Cardiac muscle cell (in vitro differentiated cells and primary cell): ENCODE measurements around the gene TRIML2. TPM values are rescaled to one million over a fixed set of nuclear protein-coding genes. Genes with fewer than 3 reads are reported as not detected.

Source experiments
- DNase-seq, 2 donors: peaks; one replicate each; pipeline versions ENCODE4 v3.0.0 to v3.0.0-alpha.2; 2010 to 2017; ENCODE audit warnings: low read depth in 1 of 2, low spot score in 1 of 2
- H3K27ac ChIP-seq: fragments of 200-600 bp; sonication (generic); 2 replicates; pipeline ENCODE4 v1.5.1; 2016
- H3K27me3 ChIP-seq: fragments of 200-600 bp; sonication (generic); 2 replicates; pipeline ENCODE4 v1.6.0; 2016; ENCODE audit warnings: control low read depth
- H3K36me3 ChIP-seq: fragments of 200-600 bp; sonication (generic); 2 replicates; pipeline ENCODE4 v1.5.1; 2016; ENCODE audit warnings: control low read depth
- H3K4me1 ChIP-seq: fragments of 200-600 bp; sonication (generic); 2 replicates; pipeline ENCODE4 v1.8.1; 2017; ENCODE audit warnings: low read depth, mild to moderate bottlenecking, mixed run types
- H3K4me3 ChIP-seq: fragments of 200-600 bp; sonication (generic); 2 replicates; pipeline ENCODE4 v1.5.1; 2016; ENCODE audit warnings: mild to moderate bottlenecking
- H3K9me3 ChIP-seq: fragments of 200-600 bp; sonication (generic); 2 replicates; pipeline ENCODE4 v1.5.1; 2017; ENCODE audit warnings: low read depth, mild to moderate bottlenecking, control low read depth
- CTCF ChIP-seq: IDR thresholded peaks from 2 replicates; pipeline ENCODE4 v1.5.1; 2012; ENCODE audit warnings: low read depth, mild to moderate bottlenecking, low read length
- polyA plus RNA-seq: library from polyadenylated mRNA; unstranded; fragments of >200 nt; fragmentation: Nextera tagmentation; extraction: Ambion mirVana; gene quantifications from 2 replicates; pipeline ENCODE4 v1.2.1, GENCODE V29; 2016
- total RNA-seq: library from RNA; depleted of rRNA; stranded (reverse); fragments of >200 nt; gene quantifications from 2 replicates; pipeline ENCODE4 v1.2.3, GENCODE V29; 2016

The TRIML2 gene
- total and polyA plus RNA-seq, 2 experiments from 2014 or later, result not detected

- no peak overlapping the region for H3K27ac ChIP-seq
- H3K4me1 ChIP-seq, result no peaks in the 10 kb centered on the region
- no peaks in the 10 kb centered on the region for H3K9me3 ChIP-seq
- H3K36me3 ChIP-seq, result no peaks in the 10 kb centered on the region
- H3K27me3 ChIP-seq, result no peaks in the 10 kb centered on the region
- no peak overlapping the region for H3K4me3 ChIP-seq
- DNase-seq, result no peak
- TF ChIP-seq CTCF, result no peak
These were observed 37.2 kb upstream of the TRIML2 start for GRCh38 chr4:188146618-188147017.

DNA sequence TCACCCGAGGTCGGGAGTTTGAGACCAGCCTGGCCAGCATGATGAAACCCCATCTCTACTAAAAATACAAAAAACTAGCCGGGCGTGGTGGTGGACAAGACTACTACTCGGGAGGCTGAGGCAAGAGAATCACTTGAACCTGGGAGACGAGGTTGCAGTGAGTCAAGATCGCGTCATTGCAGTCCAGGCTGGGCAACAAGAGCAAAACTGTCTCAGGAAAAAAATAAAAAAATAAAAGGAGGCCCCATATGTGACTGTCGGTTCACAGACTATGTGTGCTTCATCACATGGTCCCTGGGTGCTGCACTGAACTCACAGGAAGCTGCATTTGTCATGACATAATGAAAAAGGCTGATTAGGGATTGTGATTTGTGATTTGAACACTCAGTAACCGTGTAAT lies 36.2 kb upstream of the TRIML2 start:
- no peaks in the 10 kb centered on the region for H3K4me1 ChIP-seq
- no peak overlapping the region for H3K4me3 ChIP-seq
- no peaks in the 10 kb centered on the region for H3K36me3 ChIP-seq
- TF ChIP-seq CTCF, result no peak
- DNase-seq, result no peak
- H3K27ac ChIP-seq, result no peak overlapping the region
- no peaks in the 10 kb centered on the region for H3K9me3 ChIP-seq
- no peaks in the 10 kb centered on the region for H3K27me3 ChIP-seq

- Histone ChIP-seq H3K4me3 (no peak overlapping the region), H3K27ac (no peak overlapping the region), H3K27me3 (no peaks in the 10 kb centered on the region), H3K4me1 (no peaks in the 10 kb centered on the region), H3K9me3 (no peaks in the 10 kb centered on the region), H3K36me3 (no peaks in the 10 kb centered on the region)
- TF ChIP-seq CTCF, result no peak
- DNase-seq, result peak in 1 of 2 donors; percentile 39
These were observed 34.3 kb upstream of the TRIML2 start for GRCh38 chr4:188143731-188144130.

- Histone ChIP-seq H3K27me3 (no peaks in the 10 kb centered on the region), H3K36me3 (no peaks in the 10 kb centered on the region), H3K4me1 (no peaks in the 10 kb centered on the region), H3K4me3 (no peak overlapping the region), H3K27ac (no peak overlapping the region), H3K9me3 (no peaks in the 10 kb centered on the region)
- TF ChIP-seq CTCF, result no peak
- no peak for DNase-seq
These were observed 30.3 kb upstream of the TRIML2 start for GRCh38 chr4:188139671-188140070.

- Histone ChIP-seq H3K4me1 (no peaks in the 10 kb centered on the region), H3K9me3 (no peaks in the 10 kb centered on the region), H3K4me3 (no peak within 1 kb of the TSS), H3K27me3 (no peaks in the 10 kb centered on the region), H3K36me3 (no peaks in the 10 kb centered on the region), H3K27ac (no peak within 1 kb of the TSS)
- TF ChIP-seq CTCF, result no peak
- DNase-seq, result no peak
These were observed 29.7 kb upstream of the TRIML2 start, which contains the start of gene TRIML1 for GRCh38 chr4:188139141-188139540. TSS of gene TRIML1 (plus strand) at chr4:188139441. CDS start at chr4:188139559, 118 bp downstream.

DNA sequence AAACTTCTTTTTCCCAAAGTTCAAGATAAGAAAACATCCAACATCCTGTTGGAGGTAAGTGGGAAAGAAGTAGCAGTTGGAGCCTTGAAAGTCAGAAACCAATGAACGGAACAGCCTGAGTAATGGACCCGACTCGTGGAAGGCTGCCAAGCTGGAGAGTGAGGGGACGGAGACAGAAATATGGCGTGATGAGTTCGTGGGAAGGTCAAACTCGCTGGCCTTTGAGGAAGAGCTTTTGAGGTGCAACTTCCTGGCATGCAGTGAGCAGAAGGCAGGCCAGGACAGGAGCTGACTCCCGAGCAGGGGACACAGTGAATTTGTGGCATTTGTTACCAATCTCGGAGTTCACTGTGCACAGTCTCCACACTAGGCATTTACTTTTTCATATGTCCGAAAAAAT lies 28.8 kb upstream of the TRIML2 start:
- Histone ChIP-seq H3K36me3 (no peaks in the 10 kb centered on the region), H3K4me1 (no peaks in the 10 kb centered on the region), H3K27me3 (no peaks in the 10 kb centered on the region), H3K27ac (no peak overlapping the region), H3K4me3 (no peak overlapping the region), H3K9me3 (no peaks in the 10 kb centered on the region)
- no peak for TF ChIP-seq CTCF
- DNase-seq, result no peak
